GM23248 (cell line): ENCODE data around the gene HLCS. TPM values are rescaled to one million over a fixed set of nuclear protein-coding genes. Genes with fewer than 3 reads are reported as not detected.

ENCODE experiments used
- DNase-seq: peaks from one replicate; pipeline ENCODE4 v3.0.0-alpha.2; 2015
- H2AFZ ChIP-seq: fragments of 200-600 bp; sonication (generic); 2 replicates; pipeline ENCODE4 v1.6.1; 2016; ENCODE audit warnings: antibody characterized with exemption
- H3F3A ChIP-seq: fragments of 200-600 bp; sonication (generic); 2 replicates; pipeline ENCODE4 v1.6.1; 2016; ENCODE audit warnings: mild to moderate bottlenecking, antibody characterized with exemption, mixed run types; ENCODE audit not compliant: insufficient read depth
- H3K27ac ChIP-seq: fragments of 200-600 bp; sonication (generic); 2 replicates; pipeline ENCODE4 v1.5.1; 2016; ENCODE audit warnings: mild to moderate bottlenecking
- H3K27me3 ChIP-seq: fragments of 200-600 bp; sonication (generic); replicated peaks from 2 replicates; pipeline ENCODE4 v1.6.1; 2016; ENCODE audit warnings: mild to moderate bottlenecking; ENCODE audit not compliant: insufficient read depth
- H3K36me3 ChIP-seq: fragments of 200-600 bp; sonication (generic); 2 replicates; pipeline ENCODE4 v1.6.1; 2016; ENCODE audit warnings: low read depth, mild to moderate bottlenecking
- H3K4me1 ChIP-seq: fragments of 200-600 bp; sonication (generic); 2 replicates; pipeline ENCODE4 v1.6.1; 2016; ENCODE audit warnings: mild to moderate bottlenecking; ENCODE audit not compliant: insufficient read depth
- H3K4me2 ChIP-seq: fragments of 200-600 bp; sonication (generic); one replicate; pipeline ENCODE4 v1.6.1; 2016; ENCODE audit warnings: mild to moderate bottlenecking; ENCODE audit not compliant: unreplicated experiment
- H3K4me3 ChIP-seq: fragments of 200-600 bp; sonication (generic); 2 replicates; pipeline ENCODE4 v1.5.1; 2016; ENCODE audit warnings: mild to moderate bottlenecking
- H3K79me2 ChIP-seq: fragments of 200-600 bp; sonication (generic); 2 replicates; pipeline ENCODE4 v1.6.1; 2016; ENCODE audit warnings: mild to moderate bottlenecking; ENCODE audit not compliant: insufficient read depth
- H3K9ac ChIP-seq: fragments of 200-600 bp; sonication (generic); 2 replicates; pipeline ENCODE4 v1.6.1; 2016; ENCODE audit warnings: mild to moderate bottlenecking
- H3K9me2 ChIP-seq: fragments of 200-600 bp; sonication (generic); 2 replicates; pipeline ENCODE4 v1.6.1; 2016; ENCODE audit warnings: mixed run types, mild to moderate bottlenecking, moderate library complexity; ENCODE audit not compliant: insufficient read depth
- H3K9me3 ChIP-seq: fragments of 200-600 bp; sonication (generic); one replicate; pipeline ENCODE4 v1.6.1; 2017; ENCODE audit warnings: low read depth
- H4K20me1 ChIP-seq: fragments of 200-600 bp; sonication (generic); 2 replicates; pipeline ENCODE4 v1.6.0; 2016; ENCODE audit not compliant: insufficient read depth
- EZH2 ChIP-seq: fragments of 200-600 bp; sonication (generic); IDR thresholded peaks from 2 replicates; pipeline ENCODE4 v1.6.1; 2018; ENCODE audit warnings: antibody characterized with exemption, mild to moderate bottlenecking; ENCODE audit not compliant: insufficient read depth, poor library complexity, severe bottlenecking
- EZH2phosphoT487 ChIP-seq: fragments of 200-600 bp; sonication (generic); IDR thresholded peaks from 2 replicates; pipeline ENCODE4 v1.6.1; 2018; ENCODE audit warnings: antibody characterized with exemption, moderate library complexity, mild to moderate bottlenecking, low read depth; ENCODE audit not compliant: insufficient read depth
- WGBS, 2 experiments: methylation state at CpG; one replicate each; pipeline ENCODE4 v1.1.6; 2015 to 2017; ENCODE audit warnings: low lambda C conversion rate in 2 of 2, low coverage in 1 of 2; ENCODE audit errors: missing lambda C conversion rate in 2 of 2; 5-methylcytosine and 5-hydroxymethylcytosine counted together
- in situ Hi-C: fragments of 300-500 bp; cut with MboI; formaldehyde crosslinking; loops from 2 replicates; pipeline ENCODE4 v1.15.0; 2020
- polyA plus RNA-seq: library from polyadenylated mRNA; unstranded; fragments of >200 nt; fragmentation: Nextera tagmentation; extraction: Ambion mirVana; gene quantifications from 2 replicates; pipeline ENCODE4 v1.2.1, GENCODE V29; 2016
- total RNA-seq: library from RNA; depleted of rRNA; stranded (reverse); fragments of >200 nt; shearing (Covaris generic); gene quantifications from 2 replicates; pipeline ENCODE4 v1.2.3, GENCODE V29; 2014

The HLCS gene
- total and polyA plus RNA-seq, 2 experiments from 2014 or later: 21.4 to 42.5 TPM

- TF ChIP-seq EZH2phosphoT487: no peak
- no peak overlapping the region for H3K4me2 ChIP-seq
- no peaks in the 10 kb centered on the region for H3K79me2 ChIP-seq
- H3K9ac ChIP-seq: no peak overlapping the region
- no peaks in the 10 kb centered on the region for H4K20me1 ChIP-seq
- peaks cover 9% of the 10 kb centered on the region for H3F3A ChIP-seq
- H3K4me1 ChIP-seq: peaks cover 16% of the 10 kb centered on the region
- 90 to 98% methylated on average over 6 to 10 of the region's 10 CpGs for WGBS, 2 experiments
- no peak overlapping the region for H3K4me3 ChIP-seq
- H2AFZ ChIP-seq: no peak overlapping the region
- no peaks in the 10 kb centered on the region for H3K9me3 ChIP-seq
- H3K27ac ChIP-seq: no peak overlapping the region
- H3K36me3 ChIP-seq: no peaks in the 10 kb centered on the region
- in situ Hi-C loops: no loop called here
- no peaks in the 10 kb centered on the region for H3K9me2 ChIP-seq
- no peak for DNase-seq
- H3K27me3 ChIP-seq: no peaks in the 10 kb centered on the region
Observed at GRCh38 chr21:36864974-36865373, 101.5 kb downstream of the HLCS start.

- H3K79me2 ChIP-seq: no peaks in the 10 kb centered on the region
- in situ Hi-C loops: no loop called here
- H3K36me3 ChIP-seq: no peaks in the 10 kb centered on the region
- no peak overlapping the region for H2AFZ ChIP-seq
- H3K9me3 ChIP-seq: no peaks in the 10 kb centered on the region
- no peaks in the 10 kb centered on the region for H3K9me2 ChIP-seq
- H3K4me1 ChIP-seq: peaks cover 19% of the 10 kb centered on the region
- H3K4me3 ChIP-seq: no peak overlapping the region
- H4K20me1 ChIP-seq: no peaks in the 10 kb centered on the region
- DNase-seq: no peak
- H3F3A ChIP-seq: peaks cover 9% of the 10 kb centered on the region
- WGBS, 2 experiments: 91 to 96% methylated on average over 4 of the region's 4 CpGs
- no peak overlapping the region for H3K27ac ChIP-seq
- TF ChIP-seq EZH2phosphoT487 (no peak), EZH2 (no peak)
- H3K9ac ChIP-seq: no peak overlapping the region
- no peak overlapping the region for H3K4me2 ChIP-seq
- no peaks in the 10 kb centered on the region for H3K27me3 ChIP-seq
Observed at GRCh38 chr21:36863260-36863659, 103.2 kb downstream of the HLCS start.

GRCh38 chr21:36861595-36862323 lies 104.7 kb downstream of the HLCS start:
- H4K20me1 ChIP-seq: no peaks in the 10 kb centered on the region
- H3K36me3 ChIP-seq: no peaks in the 10 kb centered on the region
- no peak for DNase-seq
- in situ Hi-C loops: no loop called here
- no peak overlapping the region; the same call in 1 of the 2 replicates for H3K4me3 ChIP-seq
- peaks cover 9% of the 10 kb centered on the region for H3F3A ChIP-seq
- 73 to 75% methylated on average over 4 of the region's 4 CpGs for WGBS, 2 experiments
- H3K4me2 ChIP-seq: peak overlapping the region; percentile 57
- no peak overlapping the region for H2AFZ ChIP-seq
- no peaks in the 10 kb centered on the region for H3K27me3 ChIP-seq
- peaks cover 21% of the 10 kb centered on the region for H3K4me1 ChIP-seq
- peak overlapping the region; percentile 57; the same call in 1 of the 2 replicates for H3K27ac ChIP-seq
- TF ChIP-seq EZH2: no peak
- TF ChIP-seq EZH2phosphoT487: no peak
- H3K79me2 ChIP-seq: no peaks in the 10 kb centered on the region
- H3K9me3 ChIP-seq: no peaks in the 10 kb centered on the region
- H3K9me2 ChIP-seq: no peaks in the 10 kb centered on the region
- no peak overlapping the region for H3K9ac ChIP-seq

GRCh38 chr21:36860736-36861594 lies 105.5 kb downstream of the HLCS start:
- in situ Hi-C loops: no loop called here
- Histone ChIP-seq H3K9me2 (no peaks in the 10 kb centered on the region), H4K20me1 (no peaks in the 10 kb centered on the region), H2AFZ (peak overlapping the region; percentile 32), H3K4me3 (peak overlapping the region; percentile 28), H3K36me3 (no peaks in the 10 kb centered on the region), H3K79me2 (no peaks in the 10 kb centered on the region), H3K4me2 (peak overlapping the region; percentile 57), H3K4me1 (peaks cover 21% of the 10 kb centered on the region), H3K9ac (peak overlapping the region; percentile 35), H3K27me3 (no peaks in the 10 kb centered on the region), H3K9me3 (no peaks in the 10 kb centered on the region), H3K27ac (peak overlapping the region; percentile 57), H3F3A (peaks cover 9% of the 10 kb centered on the region)
- TF ChIP-seq EZH2: no peak
- no peak for TF ChIP-seq EZH2phosphoT487
- 64 to 67% methylated on average over 8 of the region's 8 CpGs for WGBS, 2 experiments
- peak; percentile 60 for DNase-seq
